ENCODE data around the gene CADPS2.

DNA sequence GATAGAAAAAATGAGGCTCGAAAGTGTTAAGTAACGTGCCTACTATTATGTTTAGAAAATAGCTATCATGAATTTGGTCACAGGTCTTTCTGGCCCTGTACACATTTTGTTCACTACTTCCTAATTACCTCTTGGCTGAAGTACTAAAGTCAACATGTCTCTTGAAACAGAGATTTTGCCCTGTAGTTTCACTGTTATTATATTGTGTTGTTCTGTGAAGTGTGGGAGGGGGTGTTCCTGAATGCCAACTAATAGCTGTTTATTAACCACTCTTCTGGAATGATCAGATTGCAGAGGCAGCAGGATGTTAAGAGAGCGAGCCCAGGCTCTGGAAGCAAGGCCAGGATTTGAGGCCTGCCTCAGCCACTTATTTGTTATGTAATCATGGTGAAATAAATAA is 259.5 kb downstream of the CADPS2 start:
- TF ChIP-seq TAF1 (IDR thresholded peaks at IDR 0.05; ENCODE audit: borderline replicate concordance, insufficient read depth, low read length) = no peak
- TF ChIP-seq POLR2AphosphoS5 (IDR thresholded peaks at IDR 0.05; ENCODE audit: low read depth, low read length) = no peak
- TF ChIP-seq REST (IDR thresholded peaks at IDR 0.05; ENCODE audit: insufficient read depth in 1 of 2, low read depth in 2 of 2, low read length in 2 of 2) = no peak

All from PFSK-1 (cell line).